ENCODE data around the gene LGALS3. TPM values are rescaled to one million over a fixed set of nuclear protein-coding genes. Genes with fewer than 3 reads are reported as not detected.

LGALS3 gene
- total RNA-seq, 2 experiments from 2014 or later, result 11.7 to 12.1 TPM

- Histone ChIP-seq H3K4me1 (ENCODE audit: insufficient read depth, low read length) (peaks cover 14% of the 10 kb centered on the region), H3K27me3 (ENCODE audit: control insufficient read depth in 1 of 2, insufficient read depth in 2 of 2, low read length in 2 of 2) (no peaks in the 10 kb centered on the region), H3K36me3 (ENCODE audit: insufficient read depth, low read length) (no peaks in the 10 kb centered on the region), H3K9me3 (ENCODE audit: control insufficient read depth in 1 of 2, insufficient read depth in 1 of 2, low read length in 2 of 2) (no peaks in the 10 kb centered on the region), H3K27ac (ENCODE audit: low read depth in 1 of 2, low read length in 2 of 2) (peak overlapping the region in 1 of 2 donors; percentile 40), H3K4me3 (ENCODE audit: low read length) (peak overlapping the region; percentile 74)
- Mint-ChIP-seq H3K9me3 (no peaks in the 10 kb centered on the region), H3K27ac (peak overlapping the region; percentile 7), H3K4me3 (peak overlapping the region; percentile 90), H3K36me3 (ENCODE audit: low read depth) (no peaks in the 10 kb centered on the region), H3K27me3 (no peaks in the 10 kb centered on the region), H3K4me1 (ENCODE audit: low read depth) (peaks cover 21% of the 10 kb centered on the region)
- ATAC-seq (ENCODE audit: poor library complexity), result no peak
- no peak for TF ChIP-seq CTCF (IDR thresholded peaks at IDR 0.05)
- intact Hi-C loops (cut with DNase I, micrococcal nuclease), result loop anchor here in 1 of 2 experiments (5.0 to 10.0 kb wide), 3 partner anchors 165 to 1383 kb away; partner anchors contain the start of genes KTN1, SOCS4, TMEM260 and WDHD1
- ChIA-PET CTCF (interaction anchor here (0.7 to 1.2 kb wide), 2 partner anchors 31 to 141 kb away, joined by 4 to 5 read pairs; partner anchors contain the start of gene MAPK1IP1L), POLR2A (interaction anchor here (0.6 to 1.1 kb wide), 3 partner anchors 10 to 74 kb away, joined by 3 to 4 read pairs (median 3); no protein-coding TSS in a partner anchor)
- no peak for DNase-seq
Observed at GRCh38 chr14:55192054-55192621, 63.1 kb downstream of the LGALS3 start.

GRCh38 chr14:55194656-55195355, 65.8 kb downstream of the LGALS3 start:
- ChIA-PET POLR2A (no interaction called here), CTCF (interaction anchor here (1.0 kb wide), 1 partner anchor 144 kb away, joined by 4 read pairs; the partner anchor contains the start of gene MAPK1IP1L)
- ATAC-seq (ENCODE audit: poor library complexity) (no peak), DNase-seq (no peak)
- Histone ChIP-seq H3K27me3 (ENCODE audit: control insufficient read depth in 1 of 2, insufficient read depth in 2 of 2, low read length in 2 of 2) (no peaks in the 10 kb centered on the region), H3K9me3 (ENCODE audit: control insufficient read depth in 1 of 2, insufficient read depth in 1 of 2, low read length in 2 of 2) (no peaks in the 10 kb centered on the region), H3K36me3 (ENCODE audit: insufficient read depth, low read length) (no peaks in the 10 kb centered on the region), H3K27ac (ENCODE audit: low read depth in 1 of 2, low read length in 2 of 2) (no peak overlapping the region), H3K4me3 (ENCODE audit: low read length) (no peak overlapping the region), H3K4me1 (ENCODE audit: insufficient read depth, low read length) (peaks cover 14% of the 10 kb centered on the region)
- no peak overlapping the region for H3K4me3 Mint-ChIP-seq
- TF ChIP-seq CTCF (IDR thresholded peaks at IDR 0.05), result no peak
- peaks cover 21% of the 10 kb centered on the region for H3K4me1 Mint-ChIP-seq (ENCODE audit: low read depth)
- no peak overlapping the region for H3K27ac Mint-ChIP-seq
- H3K9me3 Mint-ChIP-seq, result no peaks in the 10 kb centered on the region
- no peaks in the 10 kb centered on the region for H3K36me3 Mint-ChIP-seq (ENCODE audit: low read depth)
- H3K27me3 Mint-ChIP-seq, result no peaks in the 10 kb centered on the region
- intact Hi-C loops (cut with DNase I, micrococcal nuclease), result loop anchor here in 1 of 2 experiments (5.0 to 10.0 kb wide), 4 partner anchors 72 to 1380 kb away; partner anchors contain the start of genes KTN1, SOCS4, TMEM260 and WDHD1

Other genes starting within 250 kb of the LGALS3 start
- gene GCH1, start 226.4 kb upstream of the LGALS3 start, total RNA-seq, result 10 to 100 TPM; 18.4 to 20.4 TPM
- gene WDHD1, start 102.2 kb upstream of the LGALS3 start, total RNA-seq, result 1 to 10 TPM; 1.8 to 2.2 TPM
- gene SOCS4, start 102.0 kb upstream of the LGALS3 start, total RNA-seq, result 10 to 100 TPM; 19.5 to 20.7 TPM
- gene MAPK1IP1L, start 77.6 kb upstream of the LGALS3 start, total RNA-seq, result 100 to 1,000 TPM; 198 to 207 TPM
- gene DLGAP5, start 62.3 kb downstream of the LGALS3 start, total RNA-seq, result under 1 TPM in 1 of 2 experiments, not detected in 1; 0.25 TPM
- gene FBXO34, start 142.2 kb downstream of the LGALS3 start, total RNA-seq, result 10 to 100 TPM; 28.3 to 29.7 TPM